Adipocyte (in vitro differentiated cells): ENCODE measurements around the gene DCAF15.
A peak's percentile ranks its signal among the peaks of the same experiment; 100 is the strongest.
"Not testable (repeated sequence)": the region's sequence is repeated elsewhere in the genome, so short reads cannot be mapped to it uniquely, and the experiment has no call there.

Experiments
- DNase-seq: peaks from one replicate; pipeline ENCODE4 v3.0.0-alpha.2; 2015; ENCODE audit warnings: low read depth
- H3K27me3 ChIP-seq: replicated peaks from 2 replicates; pipeline ENCODE4 v1.7.0; 2013; ENCODE audit warnings: mild to moderate bottlenecking, low read length, moderate library complexity; ENCODE audit not compliant: control insufficient read depth, insufficient read depth
- H3K36me3 ChIP-seq: 2 replicates; pipeline ENCODE4 v1.7.0; 2013; ENCODE audit warnings: low read length, mild to moderate bottlenecking, moderate library complexity; ENCODE audit not compliant: control insufficient read depth, insufficient read depth, severe bottlenecking
- H3K4me1 ChIP-seq: 2 replicates; pipeline ENCODE4 v1.7.0; 2013; ENCODE audit warnings: mild to moderate bottlenecking, low read length, moderate library complexity; ENCODE audit not compliant: control insufficient read depth, insufficient read depth
- H3K4me3 ChIP-seq: 2 replicates; pipeline ENCODE4 v1.7.0; 2013; ENCODE audit warnings: mild to moderate bottlenecking, low read length, moderate library complexity
- H3K9ac ChIP-seq: 2 replicates; pipeline ENCODE4 v1.7.0; 2013; ENCODE audit warnings: mild to moderate bottlenecking, low read length, moderate library complexity
- H3K9me3 ChIP-seq: 2 replicates; pipeline ENCODE4 v1.7.0; 2013; ENCODE audit warnings: mild to moderate bottlenecking, low read length, moderate library complexity; ENCODE audit not compliant: control insufficient read depth

The DCAF15 gene

DNA sequence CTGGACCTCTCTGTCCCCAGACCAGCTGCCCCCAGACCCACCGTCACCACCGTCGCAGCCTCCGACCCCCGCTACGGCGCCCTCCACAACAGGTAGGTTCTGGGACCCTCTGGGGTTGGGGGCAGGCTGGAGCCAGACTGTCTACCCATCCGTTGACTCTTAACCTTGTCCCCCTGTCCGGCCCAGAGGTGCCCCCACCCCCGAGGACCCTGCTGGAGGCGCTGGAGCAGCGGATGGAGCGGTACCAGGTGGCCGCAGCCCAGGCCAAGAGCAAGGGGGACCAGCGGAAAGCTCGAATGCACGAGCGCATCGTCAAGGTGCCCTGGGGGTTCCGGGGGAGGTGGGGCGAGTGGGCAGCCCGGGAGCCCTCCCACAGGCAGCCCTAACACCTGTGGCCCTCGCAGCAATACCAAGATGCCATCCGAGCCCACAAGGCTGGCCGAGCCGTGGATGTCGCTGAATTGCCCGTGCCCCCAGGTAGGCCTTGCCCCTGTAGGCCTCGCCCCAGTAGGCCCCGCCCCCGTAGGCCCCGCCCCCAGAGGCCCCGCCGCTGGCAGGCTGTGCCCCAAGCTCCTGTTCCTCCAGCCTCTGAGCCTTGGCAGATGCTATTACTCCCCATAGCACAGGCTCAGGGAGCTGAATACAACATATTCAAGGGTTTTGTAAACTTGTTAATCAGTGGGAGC, 33.4 kb upstream of the DCAF15 start:
- no peaks in the 10 kb centered on the region for H3K27me3 ChIP-seq
- H3K4me1 ChIP-seq: no peaks in the 10 kb centered on the region
- DNase-seq: no peak
- H3K36me3 ChIP-seq: peaks cover 45% of the 10 kb centered on the region
- no peaks in the 10 kb centered on the region for H3K9me3 ChIP-seq
- H3K9ac ChIP-seq: no peak overlapping the region
- no peak overlapping the region for H3K4me3 ChIP-seq

DNA sequence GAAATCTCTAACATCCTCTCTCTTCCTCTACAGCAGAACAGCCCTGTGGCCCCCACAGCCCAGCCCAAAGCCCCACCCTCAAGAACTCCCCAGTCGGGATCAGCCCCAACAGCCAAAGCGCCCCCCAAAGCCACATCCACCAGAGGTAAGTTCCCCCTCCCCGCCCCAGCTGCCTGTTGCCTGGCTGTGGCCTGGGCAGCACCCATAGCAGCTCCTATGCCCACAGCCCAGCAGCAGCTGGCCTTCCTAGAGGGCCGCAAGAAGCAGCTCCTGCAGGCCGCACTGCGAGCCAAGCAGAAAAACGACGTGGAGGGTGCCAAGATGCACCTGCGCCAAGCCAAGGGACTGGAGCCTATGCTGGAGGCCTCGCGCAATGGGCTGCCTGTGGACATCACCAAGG, 31.8 kb upstream of the DCAF15 start:
- Histone ChIP-seq H3K4me1 (no peaks in the 10 kb centered on the region), H3K27me3 (no peaks in the 10 kb centered on the region), H3K9me3 (no peaks in the 10 kb centered on the region), H3K9ac (no peak overlapping the region), H3K4me3 (no peak overlapping the region), H3K36me3 (peaks cover 45% of the 10 kb centered on the region)
- no peak for DNase-seq

DNA sequence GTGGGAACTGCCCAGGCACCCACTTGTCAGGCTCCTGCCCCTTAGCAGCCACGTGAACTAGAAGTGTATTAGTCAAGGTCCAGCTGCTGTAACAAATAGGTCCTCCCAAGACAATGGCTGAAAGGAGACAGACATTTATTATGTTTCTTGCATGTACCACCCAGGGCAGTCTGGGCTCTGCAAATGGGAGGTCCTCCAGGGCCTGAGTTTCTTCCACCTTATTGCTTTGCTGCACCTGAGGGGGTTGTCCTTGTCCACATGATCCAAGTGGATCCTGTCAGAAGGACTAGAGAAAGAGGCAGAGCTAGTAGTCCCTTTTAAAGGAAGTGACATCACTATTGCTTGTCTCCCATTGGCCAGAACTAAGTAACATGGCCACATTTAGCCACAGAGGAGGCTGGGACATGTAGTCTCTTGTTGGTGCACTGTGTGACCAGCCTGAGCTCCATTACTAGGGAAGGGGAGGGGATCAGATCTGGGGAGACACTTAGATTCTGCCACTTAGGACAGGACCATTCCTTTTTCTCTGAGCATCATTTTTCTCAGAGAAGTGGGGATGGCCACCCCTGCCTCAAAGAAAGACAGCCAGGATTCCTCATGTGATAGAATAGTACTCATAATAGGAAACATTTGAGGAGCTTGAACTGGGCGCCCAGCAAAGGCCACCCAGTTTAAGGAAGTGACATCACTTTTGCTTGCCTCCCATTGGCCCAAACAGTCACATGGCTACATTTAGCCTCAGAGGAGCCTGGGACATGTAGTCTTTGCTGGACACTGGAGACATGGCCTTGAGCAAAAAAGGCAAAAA, 31.2 kb upstream of the DCAF15 start:
- DNase-seq: peak; percentile 51
- no peaks in the 10 kb centered on the region for H3K4me1 ChIP-seq
- H3K9me3 ChIP-seq: no peaks in the 10 kb centered on the region
- H3K36me3 ChIP-seq: peaks cover 41% of the 10 kb centered on the region
- no peak overlapping the region for H3K4me3 ChIP-seq
- H3K9ac ChIP-seq: no peak overlapping the region
- no peaks in the 10 kb centered on the region for H3K27me3 ChIP-seq

DNA sequence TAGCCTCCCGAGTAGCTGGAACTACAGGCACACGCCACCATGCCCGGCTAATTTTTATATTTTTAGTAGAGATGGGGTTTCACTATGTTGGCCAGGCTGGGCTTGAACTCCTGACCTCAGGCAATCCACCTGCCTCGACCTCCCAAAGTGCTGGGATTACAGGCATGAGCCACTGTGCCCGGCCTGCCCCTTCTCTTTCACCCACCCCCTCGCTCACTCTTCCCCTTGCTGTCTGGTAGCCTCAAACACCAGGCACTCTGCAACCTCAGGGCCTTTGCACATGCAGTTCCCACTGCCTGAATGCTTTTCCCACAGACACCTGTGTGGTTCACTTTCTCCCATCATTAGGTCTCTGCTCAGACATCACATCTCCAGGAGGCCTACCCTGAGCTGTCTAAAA, 30.2 kb upstream of the DCAF15 start:
- H3K4me1 ChIP-seq, H3K9me3 ChIP-seq, DNase-seq, H3K27me3 ChIP-seq, H3K4me3 ChIP-seq, H3K9ac ChIP-seq: not testable (repeated sequence)
- peaks cover 49% of the 10 kb centered on the region for H3K36me3 ChIP-seq

DNA sequence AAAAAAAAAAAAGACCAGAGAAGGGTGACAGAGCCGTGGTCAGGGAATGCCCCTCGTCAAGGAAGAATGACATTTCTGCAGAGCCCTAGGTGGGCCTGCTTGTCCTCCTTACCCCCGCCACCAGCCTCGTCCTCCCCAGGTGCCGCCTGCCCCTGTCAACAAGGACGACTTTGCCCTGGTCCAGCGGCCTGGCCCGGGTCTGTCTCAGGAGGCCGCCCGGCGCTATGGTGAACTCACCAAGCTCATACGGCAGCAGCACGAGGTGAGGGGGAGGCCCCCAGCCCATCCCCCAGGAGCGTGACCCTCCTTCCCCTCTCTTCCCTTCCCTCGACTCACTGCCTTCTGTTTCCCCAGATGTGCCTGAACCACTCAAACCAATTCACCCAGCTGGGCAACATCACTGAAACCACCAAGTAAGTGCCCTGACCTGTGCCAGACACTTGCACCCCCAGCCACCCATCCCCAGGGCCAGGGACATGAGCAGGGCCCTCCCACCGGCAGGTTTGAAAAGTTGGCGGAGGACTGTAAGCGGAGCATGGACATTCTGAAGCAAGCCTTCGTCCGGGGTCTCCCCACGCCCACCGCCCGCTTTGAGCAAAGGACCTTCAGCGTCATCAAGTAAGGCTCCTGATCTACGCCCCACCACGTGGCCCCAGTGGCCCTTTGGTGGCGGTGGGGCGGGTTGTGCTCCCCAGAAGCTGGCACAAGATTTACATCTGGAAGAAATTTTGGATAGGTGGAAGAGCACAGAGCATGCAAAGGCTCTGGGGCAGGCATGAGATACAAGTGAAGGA, 28.9 kb upstream of the DCAF15 start:
- peaks cover 51% of the 10 kb centered on the region for H3K36me3 ChIP-seq
- no peak overlapping the region for H3K9ac ChIP-seq
- no peak for DNase-seq
- H3K27me3 ChIP-seq: no peaks in the 10 kb centered on the region
- H3K9me3 ChIP-seq: no peaks in the 10 kb centered on the region
- no peak overlapping the region for H3K4me3 ChIP-seq
- no peaks in the 10 kb centered on the region for H3K4me1 ChIP-seq

DNA sequence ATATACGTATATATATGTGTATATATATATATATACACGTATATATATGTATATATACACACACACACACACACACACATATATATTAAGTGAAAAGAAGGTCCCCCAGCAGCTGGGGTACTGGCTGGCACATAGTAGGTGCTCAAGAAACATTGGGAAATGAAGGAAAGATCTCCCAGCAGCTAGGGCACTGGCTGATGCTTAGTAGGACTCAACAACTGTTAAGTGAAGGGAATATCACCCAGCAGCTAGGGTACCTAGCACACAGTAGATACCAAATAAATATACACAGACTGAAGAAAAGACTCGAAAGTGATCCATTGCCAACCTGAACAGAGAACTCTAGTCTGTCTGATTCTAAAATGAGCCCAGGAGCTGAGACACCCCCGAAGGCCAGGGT, 26.3 kb upstream of the DCAF15 start:
- no peaks in the 10 kb centered on the region for H3K27me3 ChIP-seq
- H3K4me1 ChIP-seq: no peaks in the 10 kb centered on the region
- H3K4me3 ChIP-seq: no peak overlapping the region
- H3K36me3 ChIP-seq: peaks cover 43% of the 10 kb centered on the region
- H3K9me3 ChIP-seq: no peaks in the 10 kb centered on the region
- no peak overlapping the region for H3K9ac ChIP-seq
- DNase-seq: no peak

DNA sequence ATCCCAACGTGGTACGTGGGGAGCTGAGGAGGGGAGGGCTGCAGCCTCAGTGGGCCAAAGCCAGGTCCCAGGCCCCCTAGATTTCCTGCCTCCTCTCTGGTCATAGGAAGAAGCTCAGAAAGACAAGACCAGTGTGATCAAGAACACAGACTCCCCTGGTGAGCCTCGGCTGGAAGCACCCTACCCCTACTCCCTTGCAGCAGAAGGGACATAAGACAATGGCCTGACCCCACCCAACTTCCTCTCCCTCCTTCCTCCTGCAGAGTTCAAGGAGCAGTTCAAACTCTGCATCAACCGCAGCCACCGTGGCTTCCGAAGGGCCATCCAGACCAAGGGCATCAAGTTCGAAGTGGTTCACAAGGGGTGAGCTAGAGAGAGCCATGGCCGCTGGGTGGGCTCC, 25.6 kb upstream of the DCAF15 start:
- no peak overlapping the region for H3K4me3 ChIP-seq
- H3K4me1 ChIP-seq: no peaks in the 10 kb centered on the region
- H3K36me3 ChIP-seq: peaks cover 36% of the 10 kb centered on the region
- H3K9ac ChIP-seq: no peak overlapping the region
- no peaks in the 10 kb centered on the region for H3K9me3 ChIP-seq
- DNase-seq: no peak
- H3K27me3 ChIP-seq: no peaks in the 10 kb centered on the region

DNA sequence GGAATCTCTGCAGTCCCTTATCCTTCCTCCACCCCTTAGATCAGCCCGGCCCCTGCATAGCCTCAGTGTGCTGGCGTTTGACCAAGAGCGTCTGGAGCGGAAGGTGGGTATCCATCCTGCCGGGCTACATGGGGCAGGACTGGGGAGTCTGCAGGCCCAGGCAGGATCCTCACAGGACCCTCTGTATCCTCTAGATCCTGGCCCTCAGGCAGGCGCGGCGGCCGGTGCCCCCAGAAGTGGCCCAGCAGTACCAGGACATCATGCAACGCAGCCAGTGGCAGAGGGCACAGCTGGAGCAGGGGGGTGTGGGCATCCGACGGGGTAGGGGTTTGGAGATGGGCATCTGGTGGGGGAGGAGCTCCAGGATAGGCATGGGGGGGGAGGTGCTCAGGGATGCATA, 23.0 kb upstream of the DCAF15 start:
- Histone ChIP-seq H3K4me1 (no peaks in the 10 kb centered on the region), H3K4me3 (no peak overlapping the region), H3K9me3 (no peaks in the 10 kb centered on the region), H3K9ac (no peak overlapping the region), H3K27me3 (peaks cover 7% of the 10 kb centered on the region), H3K36me3 (peaks cover 21% of the 10 kb centered on the region)
- no peak for DNase-seq

DNA sequence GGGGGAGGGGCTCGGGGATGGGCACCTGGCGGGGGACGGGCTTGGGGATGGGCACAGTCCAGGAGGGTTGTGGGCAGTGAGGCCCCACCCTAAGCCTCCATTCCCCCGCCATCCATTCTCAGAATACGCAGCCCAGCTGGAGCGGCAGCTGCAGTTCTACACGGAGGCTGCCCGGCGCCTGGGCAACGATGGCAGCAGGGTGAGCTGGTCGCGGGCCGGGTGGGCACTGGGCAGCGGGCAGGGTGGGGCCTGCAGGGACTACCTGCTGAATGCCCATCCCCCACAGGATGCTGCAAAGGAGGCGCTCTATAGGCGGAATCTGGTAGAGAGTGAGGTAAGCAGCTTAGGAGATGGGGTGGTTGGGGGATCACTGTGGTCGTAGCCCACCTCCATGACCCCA, 22.4 kb upstream of the DCAF15 start:
- Histone ChIP-seq H3K36me3 (peaks cover 18% of the 10 kb centered on the region), H3K9me3 (no peaks in the 10 kb centered on the region), H3K9ac (no peak overlapping the region), H3K4me3 (no peak overlapping the region), H3K4me1 (no peaks in the 10 kb centered on the region), H3K27me3 (peaks cover 14% of the 10 kb centered on the region)
- no peak for DNase-seq

DNA sequence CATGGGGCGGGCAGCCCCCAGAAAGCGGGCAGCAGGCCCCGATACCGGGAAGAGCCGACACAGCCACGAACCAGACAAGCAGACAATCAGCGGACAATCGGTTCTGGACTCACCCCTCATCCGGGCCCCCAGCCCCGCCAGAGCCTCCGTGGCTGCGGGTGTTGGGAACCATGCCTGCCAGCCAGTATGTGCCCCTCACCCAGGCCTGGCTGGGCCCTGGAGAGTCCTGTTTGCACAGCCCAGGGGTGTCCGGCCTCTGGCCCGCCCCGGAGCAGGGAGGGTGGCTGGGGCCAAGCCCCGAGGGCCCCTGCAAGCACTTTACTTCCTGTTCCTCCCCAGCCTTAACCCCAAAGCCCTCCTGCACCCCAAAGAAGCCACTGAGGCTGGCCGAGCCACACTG, 21.9 kb upstream of the DCAF15 start:
- H3K9me3 ChIP-seq: no peaks in the 10 kb centered on the region
- H3K27me3 ChIP-seq: peaks cover 16% of the 10 kb centered on the region
- peaks cover 13% of the 10 kb centered on the region for H3K36me3 ChIP-seq
- DNase-seq: no peak
- no peaks in the 10 kb centered on the region for H3K4me1 ChIP-seq
- no peak overlapping the region for H3K4me3 ChIP-seq
- H3K9ac ChIP-seq: no peak overlapping the region

DNA sequence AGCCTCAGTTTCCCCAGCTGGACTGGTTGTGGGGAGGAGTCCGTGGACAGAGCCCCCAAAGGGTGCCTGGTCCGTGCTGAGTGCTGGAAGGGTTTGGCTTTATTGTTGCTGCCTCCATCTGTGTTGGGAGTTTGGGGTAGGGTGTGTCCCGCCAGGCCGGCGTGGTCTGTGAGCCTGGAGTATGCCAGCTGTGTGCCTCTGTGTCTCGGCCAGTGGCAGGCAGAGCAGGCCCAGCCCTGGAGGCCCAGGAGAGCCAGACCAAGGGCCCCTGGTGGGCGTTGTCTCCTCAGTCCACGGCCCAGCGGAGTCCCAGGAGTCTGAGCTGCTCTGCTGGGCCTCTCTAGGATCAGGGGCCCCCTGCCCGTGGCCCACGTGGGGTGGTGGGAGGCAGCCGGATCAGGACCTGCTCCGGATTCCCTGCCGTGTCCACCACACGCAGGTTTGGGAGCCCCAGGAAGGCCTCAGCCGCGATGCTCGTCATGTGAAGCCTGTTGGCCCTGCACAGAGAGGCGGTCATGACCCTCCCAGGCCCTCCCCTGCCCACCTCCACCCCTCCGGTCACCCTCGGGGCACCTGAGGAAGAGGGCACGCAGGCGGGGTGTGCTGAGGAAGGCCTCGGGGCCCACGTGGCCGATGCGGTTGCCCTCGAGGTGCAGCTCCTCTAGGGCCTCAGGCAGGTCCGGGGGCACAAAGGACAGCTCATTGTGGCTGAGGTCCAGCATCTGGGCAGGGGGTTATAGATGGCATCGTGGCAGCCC, 20.7 kb upstream of the DCAF15 start:
- Histone ChIP-seq H3K4me3 (no peak overlapping the region), H3K36me3 (peaks cover 7% of the 10 kb centered on the region), H3K4me1 (no peaks in the 10 kb centered on the region), H3K9ac (no peak overlapping the region), H3K27me3 (peaks cover 19% of the 10 kb centered on the region), H3K9me3 (no peaks in the 10 kb centered on the region)
- no peak for DNase-seq
